ENCODE measurements around the gene MAMDC2.

GRCh38 chr9:70043285-70043684, 363 bp upstream of the MAMDC2 start:
- TF ChIP-seq CTCF (IDR thresholded peaks at IDR 0.05), result no peak
- TF ChIP-seq EZH2 (IDR thresholded peaks at IDR 0.05; ENCODE audit: borderline replicate concordance, insufficient read depth, low read depth, low read length, poor library complexity, severe bottlenecking), result no peak

Data from B cell (primary cell).